ENCODE data around the gene RAB11FIP5. TPM values are rescaled to one million over a fixed set of nuclear protein-coding genes. Genes with fewer than 3 reads are reported as not detected.
"Not testable (repeated sequence)": the region's sequence is repeated elsewhere in the genome, so short reads cannot be mapped to it uniquely, and the experiment has no call there.

RAB11FIP5 gene
- total RNA-seq, 4 donors from 2014 or later, result 27.1 to 35.3 (median 33.7) TPM

GRCh38 chr2:73100956-73101355, 11.8 kb downstream of the RAB11FIP5 start:
- DNase-seq (no peak), ATAC-seq (no peak)
- H3K4me3 ChIP-seq, result no peak overlapping the region
- peaks cover 0 to 8% of the 10 kb centered on the region in 2 donors for H3K4me1 ChIP-seq
- no peak overlapping the region for H3K27ac ChIP-seq
- no peaks in the 10 kb centered on the region for H3K9me3 ChIP-seq
- in situ Hi-C loops (cut with MboI; ENCODE audit: low sequenced_read_pairs in 4 of 4) (no loop called here), intact Hi-C loops (cut with DNase I; ENCODE audit: low total_unique reads) (no loop called here)
- no peaks in the 10 kb centered on the region for H3K36me3 ChIP-seq
- TF ChIP-seq POLR2A (IDR thresholded peaks at IDR 0.05) (no peak), CTCF (IDR thresholded peaks at IDR 0.05 in 4 of 5, conservative IDR thresholded peaks at IDR 0.05 in 1 of 5) (no peak)
- H3K27me3 ChIP-seq, result no peaks in the 10 kb centered on the region

- DNase-seq (no peak), ATAC-seq (no peak)
- no peaks in the 10 kb centered on the region for H3K36me3 ChIP-seq
- H3K27ac ChIP-seq, result no peak overlapping the region
- H3K4me3 ChIP-seq, result no peak overlapping the region
- intact Hi-C loops (cut with DNase I; ENCODE audit: low total_unique reads) (no loop called here), in situ Hi-C loops (cut with MboI; ENCODE audit: low sequenced_read_pairs in 4 of 4) (no loop called here)
- TF ChIP-seq CTCF (IDR thresholded peaks at IDR 0.05 in 4 of 5, conservative IDR thresholded peaks at IDR 0.05 in 1 of 5) (no peak), POLR2A (IDR thresholded peaks at IDR 0.05) (no peak)
- peaks cover 0 to 3% of the 10 kb centered on the region in 2 donors for H3K4me1 ChIP-seq
- no peaks in the 10 kb centered on the region for H3K9me3 ChIP-seq
- H3K27me3 ChIP-seq, result no peaks in the 10 kb centered on the region
Observed at GRCh38 chr2:73099486-73099885, 13.3 kb downstream of the RAB11FIP5 start.

- intact Hi-C loops (cut with DNase I; ENCODE audit: low total_unique reads), result no loop called here
- no peak for TF ChIP-seq POLR2A (IDR thresholded peaks at IDR 0.05)
- TF ChIP-seq CTCF (IDR thresholded peaks at IDR 0.05 in 4 of 5, conservative IDR thresholded peaks at IDR 0.05 in 1 of 5), result no peak
- no peak for ATAC-seq
- Histone ChIP-seq H3K36me3 (no peaks in the 10 kb centered on the region), H3K4me1 (peaks cover 16 to 22% of the 10 kb centered on the region in 2 donors), H3K27me3 (no peaks in the 10 kb centered on the region), H3K9me3 (no peaks in the 10 kb centered on the region), H3K27ac (no peak overlapping the region), H3K4me3 (no peak overlapping the region)
- DNase-seq, result no peak
- in situ Hi-C loops (cut with MboI; ENCODE audit: low sequenced_read_pairs in 4 of 4), result no loop called here
Observed at GRCh38 chr2:73095910-73096309, 16.8 kb downstream of the RAB11FIP5 start.

GRCh38 chr2:73093601-73094218, 19.0 kb downstream of the RAB11FIP5 start:
- in situ Hi-C loops (cut with MboI; ENCODE audit: low sequenced_read_pairs in 4 of 4); H3K27me3 ChIP-seq; H3K4me3 ChIP-seq; H3K9me3 ChIP-seq; ATAC-seq; H3K27ac ChIP-seq; intact Hi-C loops (cut with DNase I; ENCODE audit: low total_unique reads); DNase-seq; H3K36me3 ChIP-seq: not testable (repeated sequence)
- peaks cover 16 to 19% of the 10 kb centered on the region in 2 donors for H3K4me1 ChIP-seq

- ATAC-seq (no peak), DNase-seq (no peak)
- Histone ChIP-seq H3K4me3 (no peak overlapping the region), H3K4me1 (peaks cover 16 to 19% of the 10 kb centered on the region in 2 donors), H3K27me3 (no peaks in the 10 kb centered on the region), H3K27ac (no peak overlapping the region), H3K9me3 (no peaks in the 10 kb centered on the region), H3K36me3 (peaks cover 0 to 14% of the 10 kb centered on the region in 2 donors)
- intact Hi-C loops (cut with DNase I; ENCODE audit: low total_unique reads) (no loop called here), in situ Hi-C loops (cut with MboI; ENCODE audit: low sequenced_read_pairs in 4 of 4) (no loop called here)
- TF ChIP-seq POLR2A (IDR thresholded peaks at IDR 0.05) (no peak), CTCF (IDR thresholded peaks at IDR 0.05 in 4 of 5, conservative IDR thresholded peaks at IDR 0.05 in 1 of 5) (no peak)
Observed at GRCh38 chr2:73092146-73092783, 20.5 kb downstream of the RAB11FIP5 start.
